ELR (cell line): Measurements from ENCODE around the gene HMGB2.

Source experiments
- DNase-seq: peaks from one replicate; pipeline ENCODE4 v3.0.0-alpha.2; 2015; ENCODE audit warnings: low read depth

The HMGB2 gene

GRCh38 chr4:173334891-173335752 lies 964 bp upstream of the HMGB2 start:
- DNase-seq = peak; percentile 94

- DNase-seq = peak; percentile 38
These were observed 487 bp downstream of the HMGB2 start for GRCh38 chr4:173333658-173334084.

GRCh38 chr4:173332963-173333657 lies 1.0 kb downstream of the HMGB2 start:
- peak; percentile 33 for DNase-seq

- DNase-seq = peak; percentile 58
These were observed 2.1 kb downstream of the HMGB2 start for GRCh38 chr4:173332021-173332487.

- no peak for DNase-seq
These were observed 3.6 kb downstream of the HMGB2 start for GRCh38 chr4:173330590-173330989.

- DNase-seq = no peak
These were observed 5.8 kb downstream of the HMGB2 start for GRCh38 chr4:173328236-173328901.

GRCh38 chr4:173325007-173325736 lies 9.0 kb downstream of the HMGB2 start:
- DNase-seq = no peak

- no peak for DNase-seq
These were observed 14.5 kb downstream of the HMGB2 start for GRCh38 chr4:173319696-173320095.

- DNase-seq = peak; percentile 78
These were observed 15.4 kb downstream of the HMGB2 start for GRCh38 chr4:173318648-173319211.

GRCh38 chr4:173318240-173318639 lies 15.9 kb downstream of the HMGB2 start:
- DNase-seq = no peak

GRCh38 chr4:173317004-173317403 lies 17.2 kb downstream of the HMGB2 start:
- peak; percentile 32 for DNase-seq

- DNase-seq = no peak
These were observed 18.1 kb downstream of the HMGB2 start for GRCh38 chr4:173316060-173316459.

GRCh38 chr4:173314715-173315114 lies 19.4 kb downstream of the HMGB2 start:
- DNase-seq = no peak

- no peak for DNase-seq
These were observed 22.8 kb downstream of the HMGB2 start for GRCh38 chr4:173311368-173311767.

- DNase-seq = no peak
These were observed 26.4 kb downstream of the HMGB2 start for GRCh38 chr4:173307778-173308177.

GRCh38 chr4:173301518-173302201 lies 32.5 kb downstream of the HMGB2 start:
- peak; percentile 60 for DNase-seq

GRCh38 chr4:173294444-173294843 lies 39.7 kb downstream of the HMGB2 start:
- no peak for DNase-seq

GRCh38 chr4:173293663-173294062 lies 40.5 kb downstream of the HMGB2 start:
- DNase-seq = no peak

GRCh38 chr4:173291899-173292298 lies 42.3 kb downstream of the HMGB2 start:
- no peak for DNase-seq

GRCh38 chr4:173289353-173289727 lies 44.8 kb downstream of the HMGB2 start:
- no peak for DNase-seq
